HEK293T (cell line): ENCODE results near the gene ZNF765.

Source experiments
- CTCF ChIA-PET: fragments of 350-600 bp; formaldehyde crosslinking; extraction: SDS; loops from one replicate; lab custom pipeline; 2021; ENCODE audit warnings: antibody characterized with exemption, inconsistent platforms; lab: Yijun Ruan, JAX
- POLR2A ChIA-PET: fragments of 350-600 bp; formaldehyde crosslinking; extraction: SDS; loops from one replicate; lab custom pipeline; 2020; ENCODE audit warnings: antibody characterized with exemption, inconsistent platforms; lab: Yijun Ruan, JAX
- DNase-seq: peaks from one replicate; pipeline ENCODE4 v3.0.0; 2012; ENCODE audit warnings: mixed read lengths; ENCODE audit errors: extremely low spot score
- ARNT ChIP-seq: fragments of 450-650 bp; IDR thresholded peaks from 2 replicates; pipeline ENCODE4 v1.6.1; 2017; ENCODE audit warnings: mild to moderate bottlenecking
- BHLHE40 ChIP-seq: fragments of 450-650 bp; IDR thresholded peaks from 2 replicates; pipeline ENCODE4 v1.6.1; 2016; ENCODE audit warnings: mild to moderate bottlenecking, moderate library complexity, borderline replicate concordance
- CTBP1 ChIP-seq: fragments of 450-650 bp; IDR thresholded peaks from 2 replicates; pipeline ENCODE4 v1.6.1; 2016; ENCODE audit warnings: borderline replicate concordance
- ELF4 ChIP-seq: fragments of 450-650 bp; IDR thresholded peaks from 2 replicates; pipeline ENCODE4 v1.6.1; 2017; ENCODE audit warnings: antibody characterized with exemption
- FOXA1 ChIP-seq: fragments of 450-650 bp; IDR thresholded peaks from 2 replicates; pipeline ENCODE4 v1.6.1; 2016; ENCODE audit warnings: mild to moderate bottlenecking
- FOXK2 ChIP-seq: fragments of 450-650 bp; IDR thresholded peaks from 2 replicates; pipeline ENCODE4 v1.6.1; 2016; ENCODE audit warnings: mild to moderate bottlenecking
- FOXM1 ChIP-seq: fragments of 450-650 bp; IDR thresholded peaks from 2 replicates; pipeline ENCODE4 v1.6.1; 2017; ENCODE audit warnings: mild to moderate bottlenecking, borderline replicate concordance
- HDGF ChIP-seq: fragments of 450-650 bp; IDR thresholded peaks from 2 replicates; pipeline ENCODE4 v1.6.1; 2017; ENCODE audit warnings: antibody characterized with exemption, borderline replicate concordance
- L3MBTL2 ChIP-seq: fragments of 450-650 bp; conservative IDR thresholded peaks from 2 replicates; pipeline ENCODE4 v1.6.1; 2016; ENCODE audit warnings: mild to moderate bottlenecking
- LEF1 ChIP-seq: fragments of 450-650 bp; IDR thresholded peaks from 2 replicates; pipeline ENCODE4 v1.6.1; 2017; ENCODE audit warnings: mild to moderate bottlenecking, borderline replicate concordance
- NFRKB ChIP-seq: fragments of 450-650 bp; IDR thresholded peaks from 2 replicates; pipeline ENCODE4 v1.6.1; 2016; ENCODE audit warnings: mild to moderate bottlenecking, moderate library complexity
- PKNOX1 ChIP-seq: fragments of 450-650 bp; IDR thresholded peaks from 2 replicates; pipeline ENCODE4 v1.6.1; 2016
- SP1 ChIP-seq: fragments of 450-650 bp; IDR thresholded peaks from 2 replicates; pipeline ENCODE4 v1.6.1; 2017
- SUZ12 ChIP-seq: fragments of 450-650 bp; IDR thresholded peaks from 2 replicates; pipeline ENCODE4 v1.6.1; 2016; ENCODE audit warnings: mild to moderate bottlenecking
- TARDBP ChIP-seq: fragments of 450-650 bp; IDR thresholded peaks from 2 replicates; pipeline ENCODE4 v1.6.1; 2016
- ZNF384 ChIP-seq: fragments of 450-650 bp; IDR thresholded peaks from 2 replicates; pipeline ENCODE4 v1.6.1; 2016

The ZNF765 gene

GRCh38 chr19:53372196-53372595, 22.8 kb upstream of the ZNF765 start:
- DNase-seq, result no peak
- ChIA-PET POLR2A (no interaction called here), CTCF (no interaction called here)
- no peak for TF ChIP-seq ELF4

GRCh38 chr19:53374288-53374687, 20.7 kb upstream of the ZNF765 start:
- DNase-seq, result no peak
- no peak for TF ChIP-seq SUZ12
- TF ChIP-seq NFRKB, result no peak
- TF ChIP-seq FOXA1, result no peak
- TF ChIP-seq TARDBP, result no peak
- no peak for TF ChIP-seq ELF4
- no peak for TF ChIP-seq FOXM1
- no peak for TF ChIP-seq ARNT
- POLR2A ChIA-PET, result no interaction called here
- CTCF ChIA-PET, result no interaction called here

GRCh38 chr19:53374743-53375142, 20.2 kb upstream of the ZNF765 start:
- TF ChIP-seq L3MBTL2 (no peak), HDGF (no peak), NFRKB (no peak), LEF1 (no peak), ELF4 (no peak), PKNOX1 (no peak), SUZ12 (no peak), ARNT (no peak), FOXM1 (no peak), BHLHE40 (no peak)
- POLR2A ChIA-PET, result no interaction called here
- DNase-seq, result no peak
- CTCF ChIA-PET, result no interaction called here

GRCh38 chr19:53381376-53381775, 13.6 kb upstream of the ZNF765 start:
- POLR2A ChIA-PET, result no interaction called here
- TF ChIP-seq HDGF (no peak), FOXK2 (no peak), TARDBP (no peak), PKNOX1 (no peak), FOXM1 (no peak), ELF4 (no peak), SUZ12 (no peak), BHLHE40 (no peak), NFRKB (no peak), L3MBTL2 (no peak), SP1 (no peak), FOXA1 (no peak), CTBP1 (no peak)
- DNase-seq, result no peak
- CTCF ChIA-PET, result no interaction called here

GRCh38 chr19:53388168-53388567, 6.8 kb upstream of the ZNF765 start:
- no peak for TF ChIP-seq SP1
- no peak for TF ChIP-seq L3MBTL2
- no peak for TF ChIP-seq FOXK2
- no peak for TF ChIP-seq PKNOX1
- no peak for TF ChIP-seq BHLHE40
- TF ChIP-seq LEF1, result no peak
- TF ChIP-seq ZNF384, result no peak
- TF ChIP-seq FOXM1, result no peak
- TF ChIP-seq FOXA1, result no peak
- no peak for TF ChIP-seq NFRKB
- no peak for TF ChIP-seq ELF4
- POLR2A ChIA-PET, result no interaction called here
- DNase-seq, result no peak
- CTCF ChIA-PET, result no interaction called here

GRCh38 chr19:53388904-53389303, 6.0 kb upstream of the ZNF765 start:
- ChIA-PET CTCF (no interaction called here), POLR2A (no interaction called here)
- no peak for DNase-seq
- TF ChIP-seq SP1 (no peak), NFRKB (no peak), CTBP1 (no peak), ELF4 (no peak), ZNF384 (no peak), HDGF (no peak), SUZ12 (no peak), FOXM1 (no peak), L3MBTL2 (no peak), TARDBP (no peak), FOXK2 (no peak), ARNT (no peak)

GRCh38 chr19:53389571-53389970, 5.4 kb upstream of the ZNF765 start:
- TF ChIP-seq TARDBP, result no peak
- no peak for TF ChIP-seq ELF4
- no peak for TF ChIP-seq L3MBTL2
- TF ChIP-seq PKNOX1, result no peak
- no peak for DNase-seq
- ChIA-PET POLR2A (no interaction called here), CTCF (no interaction called here)
